H9 (cell line): ENCODE data around the gene KCNH1. TPM values are rescaled to one million over a fixed set of nuclear protein-coding genes. Genes with fewer than 3 reads are reported as not detected.

Experiments used
- DNase-seq: peaks from one replicate; pipeline ENCODE4 v3.0.0-alpha.2; 2017
- H2AFZ ChIP-seq: one replicate; pipeline ENCODE4 v1.6.1; 2013; ENCODE audit warnings: mild to moderate bottlenecking, low read length, control low read depth, moderate library complexity
- H2AK5ac ChIP-seq: 2 replicates; pipeline ENCODE4 v1.6.1; 2013; ENCODE audit warnings: low read length, control low read depth, mixed read lengths; ENCODE audit not compliant: insufficient read length
- H2BK120ac ChIP-seq: one replicate; pipeline ENCODE4 v1.6.1; 2013; ENCODE audit warnings: low read depth, mild to moderate bottlenecking, low read length, control low read depth, inconsistent platforms; ENCODE audit not compliant: poor library complexity, severe bottlenecking
- H2BK12ac ChIP-seq: 2 replicates; pipeline ENCODE4 v1.6.1; 2013; ENCODE audit warnings: low read length, control low read depth, mixed read lengths, low read depth; ENCODE audit not compliant: insufficient read length
- H2BK15ac ChIP-seq: 2 replicates; pipeline ENCODE4 v1.6.1; 2013; ENCODE audit warnings: low read depth, low read length, control low read depth
- H2BK20ac ChIP-seq: one replicate; pipeline ENCODE4 v1.6.1; 2013; ENCODE audit warnings: low read depth, mild to moderate bottlenecking, low read length, control low read depth, inconsistent platforms; ENCODE audit not compliant: poor library complexity, severe bottlenecking
- H2BK5ac ChIP-seq: 2 replicates; pipeline ENCODE4 v1.6.1; 2013; ENCODE audit warnings: low read length, control low read depth, mixed read lengths; ENCODE audit not compliant: insufficient read length
- H3K14ac ChIP-seq: 2 replicates; pipeline ENCODE4 v1.6.1; 2013; ENCODE audit warnings: low read length, control low read depth; ENCODE audit not compliant: insufficient read depth
- H3K18ac ChIP-seq: 2 replicates; pipeline ENCODE4 v1.6.1; 2013; ENCODE audit warnings: low read depth, mild to moderate bottlenecking, mixed read lengths, low read length, control low read depth; ENCODE audit not compliant: insufficient read length
- H3K23ac ChIP-seq: 2 replicates; pipeline ENCODE4 v1.6.1; 2013; ENCODE audit warnings: low read length, control low read depth, mixed read lengths, low read depth; ENCODE audit not compliant: insufficient read length
- H3K23me2 ChIP-seq: 2 replicates; pipeline ENCODE4 v1.6.1; 2013; ENCODE audit warnings: low read depth, mild to moderate bottlenecking, mixed read lengths, low read length, control low read depth; ENCODE audit not compliant: insufficient read length, poor library complexity, severe bottlenecking
- H3K27ac ChIP-seq: 2 replicates; pipeline ENCODE4 v1.5.1; 2013; ENCODE audit warnings: low read length, control low read depth, mixed read lengths, low read depth; ENCODE audit not compliant: insufficient read length
- H3K27me3 ChIP-seq: 2 replicates; pipeline ENCODE4 v1.6.1; 2013; ENCODE audit warnings: low read length, control low read depth, inconsistent platforms; ENCODE audit not compliant: insufficient read depth
- H3K4ac ChIP-seq: 2 replicates; pipeline ENCODE4 v1.6.1; 2013; ENCODE audit warnings: low read depth, mild to moderate bottlenecking, control low read depth, inconsistent platforms, low read length, moderate library complexity
- H3K4me1 ChIP-seq: 2 replicates; pipeline ENCODE4 v1.6.1; 2013; ENCODE audit warnings: low read length, control low read depth, inconsistent platforms; ENCODE audit not compliant: insufficient read depth
- H3K4me2 ChIP-seq: 2 replicates; pipeline ENCODE4 v1.6.1; 2013; ENCODE audit warnings: low read length, control low read depth, mixed read lengths; ENCODE audit not compliant: insufficient read length, insufficient read depth
- H3K56ac ChIP-seq: 2 replicates; pipeline ENCODE4 v1.6.1; 2013; ENCODE audit warnings: low read depth, mild to moderate bottlenecking, mixed read lengths, low read length, control low read depth; ENCODE audit not compliant: insufficient read length
- H3K79me1 ChIP-seq: 2 replicates; pipeline ENCODE4 v1.6.1; 2013; ENCODE audit warnings: low read depth, mild to moderate bottlenecking, moderate library complexity, low read length, control low read depth, inconsistent platforms; ENCODE audit not compliant: insufficient read depth, poor library complexity, severe bottlenecking
- H3K79me2 ChIP-seq: 2 replicates; pipeline ENCODE4 v1.6.1; 2013; ENCODE audit warnings: low read length, control low read depth, inconsistent platforms; ENCODE audit not compliant: insufficient read depth
- H3K9ac ChIP-seq: 2 replicates; pipeline ENCODE4 v1.6.1; 2013; ENCODE audit warnings: low read length, control low read depth, mixed read lengths; ENCODE audit not compliant: insufficient read length; ENCODE audit errors: extremely low read depth
- H3K9me3 ChIP-seq: one replicate; pipeline ENCODE4 v1.6.1; 2013; ENCODE audit warnings: low read depth, low read length, inconsistent platforms; ENCODE audit not compliant: control insufficient read depth
- H3T11ph ChIP-seq: one replicate; pipeline ENCODE4 v1.6.1; 2013; ENCODE audit warnings: mild to moderate bottlenecking, low read length, control low read depth, inconsistent platforms
- H4K20me1 ChIP-seq: one replicate; pipeline ENCODE4 v1.6.1; 2013; ENCODE audit not compliant: control insufficient read depth, insufficient read length, insufficient read depth
- H4K5ac ChIP-seq: 2 replicates; pipeline ENCODE4 v1.6.1; 2013; ENCODE audit warnings: low read depth, mild to moderate bottlenecking, mixed read lengths, low read length, control low read depth; ENCODE audit not compliant: insufficient read length
- H4K8ac ChIP-seq: replicated peaks from 2 replicates; pipeline ENCODE4 v1.6.1; 2013; ENCODE audit warnings: low read length, control low read depth, mixed read lengths, low read depth; ENCODE audit not compliant: insufficient read length
- H4K91ac ChIP-seq: 2 replicates; pipeline ENCODE4 v1.6.1; 2013; ENCODE audit warnings: low read depth, mild to moderate bottlenecking, moderate library complexity, mixed read lengths, low read length, control low read depth; ENCODE audit not compliant: insufficient read length
- H3K27ac Mint-ChIP-seq, 3 experiments: 2 replicates in 2 of 3; 3 replicates in 1 of 3; pipeline ENCODE4 v1.8.0; 2020 to 2021; ENCODE audit warnings: mixed read lengths in 3 of 3, mild to moderate bottlenecking in 1 of 3, moderate library complexity in 1 of 3
- H3K27me3 Mint-ChIP-seq: 2 replicates; pipeline ENCODE4 v1.8.0; 2021; ENCODE audit warnings: low read depth, mild to moderate bottlenecking, moderate library complexity, mixed read lengths
- H3K36me3 Mint-ChIP-seq, 3 experiments: 2 replicates in 2 of 3; 3 replicates in 1 of 3; pipeline ENCODE4 v1.8.0; 2020 to 2021; ENCODE audit warnings: low read depth in 3 of 3, mixed read lengths in 3 of 3; ENCODE audit not compliant: insufficient read depth in 1 of 3
- H3K4me1 Mint-ChIP-seq, 2 experiments: 2 replicates each; pipeline ENCODE4 v1.8.0; 2020; ENCODE audit warnings: mixed read lengths in 2 of 2
- H3K4me3 Mint-ChIP-seq, 2 experiments: 2 replicates in 1 of 2; 3 replicates in 1 of 2; pipeline ENCODE4 v1.8.0; 2020 to 2021; ENCODE audit warnings: mild to moderate bottlenecking in 2 of 2, mixed read lengths in 2 of 2, moderate library complexity in 1 of 2
- H3K9me3 Mint-ChIP-seq, 2 experiments: 2 replicates in 1 of 2; 3 replicates in 1 of 2; pipeline ENCODE4 v1.8.0; 2020; ENCODE audit warnings: mild to moderate bottlenecking in 2 of 2, mixed read lengths in 2 of 2, moderate library complexity in 1 of 2
- CTCF ChIP-seq: fragments of 200-600 bp; sonication (generic); conservative IDR thresholded peaks from 3 replicates; pipeline ENCODE4 v1.8.0; 2021; ENCODE audit warnings: antibody characterized with exemption, mild to moderate bottlenecking
- WGBS: extraction: QIAGEN DNeasy Blood & Tissue Kit; methylation state at CpG from one replicate; pipeline ENCODE4 v1.1.7; 2013; ENCODE audit warnings: missing lambda C conversion rate, low lambda C conversion rate, mixed read lengths; ENCODE audit not compliant: insufficient read length; ENCODE audit errors: extremely low coverage; 5-methylcytosine and 5-hydroxymethylcytosine counted together
- total RNA-seq: library from RNA; stranded (reverse); gene quantifications from 2 replicates; pipeline ENCODE4 v1.2.1, GENCODE V29; 2021

Gene KCNH1
- total RNA-seq, 1 experiment from 2014 or later = 0.11 TPM

DNA sequence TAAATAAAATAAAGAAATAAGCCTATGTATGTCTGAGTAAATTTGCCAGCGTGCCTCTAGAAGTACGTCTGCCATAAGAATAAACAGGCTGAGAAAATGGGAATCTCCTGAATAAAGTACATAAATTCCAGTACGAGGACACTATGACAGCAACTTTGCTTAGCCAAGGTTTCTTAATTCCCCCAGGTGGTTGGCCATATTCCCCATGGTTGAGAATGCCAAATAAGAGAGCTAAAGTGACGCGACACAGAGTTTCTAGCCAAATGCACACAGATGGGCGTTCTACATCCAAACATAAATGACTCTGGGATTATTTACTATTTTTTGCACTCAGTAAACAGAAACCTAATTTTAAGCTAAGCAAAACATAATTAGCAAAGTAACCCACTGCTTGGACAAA, 19.5 kb downstream of the KCNH1 start:
- no peak overlapping the region for H2AK5ac ChIP-seq
- H3K56ac ChIP-seq = no peak overlapping the region
- no peak overlapping the region for H2BK5ac ChIP-seq
- H3K23ac ChIP-seq = no peak overlapping the region
- H3K4me3 Mint-ChIP-seq = no peak overlapping the region
- no peaks in the 10 kb centered on the region for H3K79me2 ChIP-seq
- no peak overlapping the region for H3K18ac ChIP-seq
- H3T11ph ChIP-seq = no peak overlapping the region
- no peak overlapping the region for H4K8ac ChIP-seq
- H3K4ac ChIP-seq = no peak overlapping the region
- no peaks in the 10 kb centered on the region for H3K4me1 ChIP-seq
- no peaks in the 10 kb centered on the region for H3K23me2 ChIP-seq
- no peaks in the 10 kb centered on the region for H3K79me1 ChIP-seq
- H2BK12ac ChIP-seq = no peak overlapping the region
- peaks cover 0 to 3% (median 0%) of the 10 kb centered on the region in 3 experiments; a peak in 1 of 7 replicates for H3K36me3 Mint-ChIP-seq
- no peak overlapping the region for H4K5ac ChIP-seq
- H4K20me1 ChIP-seq = no peaks in the 10 kb centered on the region
- H3K14ac ChIP-seq = no peak overlapping the region
- H3K27ac ChIP-seq = no peak overlapping the region
- no peak overlapping the region for H2BK20ac ChIP-seq
- H3K27me3 Mint-ChIP-seq = no peaks in the 10 kb centered on the region
- no peaks in the 10 kb centered on the region for H3K4me1 Mint-ChIP-seq
- H3K9ac ChIP-seq = no peak overlapping the region
- DNase-seq = no peak
- no peak overlapping the region for H3K27ac Mint-ChIP-seq
- no peak overlapping the region for H4K91ac ChIP-seq
- no peak overlapping the region for H2BK15ac ChIP-seq
- H3K9me3 ChIP-seq = no peaks in the 10 kb centered on the region
- H3K27me3 ChIP-seq = no peaks in the 10 kb centered on the region
- no peak for TF ChIP-seq CTCF
- H2BK120ac ChIP-seq = no peak overlapping the region
- H3K9me3 Mint-ChIP-seq = peaks cover 4 to 5% of the 10 kb centered on the region in 2 experiments; a peak in 1 of 5 replicates
- WGBS = no CpG with 5 or more reads among the region's 6 CpGs
- H2AFZ ChIP-seq = no peak overlapping the region
- H3K4me2 ChIP-seq = no peak overlapping the region
